Liver (tissue), 9 donors: Measurements from ENCODE around the gene ACSL4. TPM values are rescaled to one million over a fixed set of nuclear protein-coding genes. Genes with fewer than 3 reads are reported as not detected.

Experiments
- DNase-seq: peaks from one replicate; pipeline ENCODE4 v3.0.0-alpha.2; 2017; ENCODE audit warnings: low spot score
- H3K27ac ChIP-seq, 2 donors: one replicate each; pipeline ENCODE4 v1.7.0; 2013; ENCODE audit warnings: inconsistent platforms in 2 of 2, low read length in 2 of 2, control low read depth in 1 of 2, low read depth in 1 of 2, mild to moderate bottlenecking in 1 of 2
- H3K27me3 ChIP-seq, 4 donors: one replicate each; pipeline versions ENCODE4 v1.6.1 to v1.7.0; 2013; ENCODE audit warnings: low read length in 3 of 4, inconsistent platforms in 1 of 4, mild to moderate bottlenecking in 1 of 4, moderate library complexity in 1 of 4; ENCODE audit not compliant: control insufficient read depth in 4 of 4, insufficient read depth in 4 of 4
- H3K36me3 ChIP-seq, 4 donors: one replicate each; pipeline versions ENCODE4 v1.6.1 to v1.7.0; 2013; ENCODE audit warnings: low read length in 3 of 4, mild to moderate bottlenecking in 3 of 4, low read depth in 1 of 4, moderate library complexity in 1 of 4; ENCODE audit not compliant: control insufficient read depth in 4 of 4, insufficient read depth in 3 of 4
- H3K4me1 ChIP-seq, 4 donors: one replicate each; pipeline versions ENCODE4 v1.6.1 to v1.7.0; 2013; ENCODE audit warnings: low read length in 3 of 4, mild to moderate bottlenecking in 3 of 4, moderate library complexity in 1 of 4; ENCODE audit not compliant: control insufficient read depth in 4 of 4, insufficient read depth in 4 of 4
- H3K4me3 ChIP-seq, 3 donors: one replicate each; pipeline versions ENCODE4 v1.6.1 to v1.7.0; 2013; ENCODE audit warnings: low read length in 3 of 3, control low read depth in 1 of 3, low read depth in 1 of 3, mild to moderate bottlenecking in 1 of 3
- H3K9ac ChIP-seq, 2 donors: one replicate each; pipeline ENCODE4 v1.7.0; 2013; ENCODE audit warnings: low read length in 2 of 2, mild to moderate bottlenecking in 2 of 2, moderate library complexity in 2 of 2, control low read depth in 1 of 2, low read depth in 1 of 2
- H3K9me3 ChIP-seq, 4 donors: one replicate each; pipeline versions ENCODE4 v1.6.1 to v1.7.0; 2013; ENCODE audit warnings: low read length in 3 of 4; ENCODE audit not compliant: control insufficient read depth in 4 of 4
- EGR1 ChIP-seq, 2 donors: IDR thresholded peaks; 2 replicates each; pipeline ENCODE4 v1.6.1; 2016 to 2018; ENCODE audit warnings: antibody characterized with exemption in 2 of 2, low read depth in 2 of 2
- FOXA1 ChIP-seq: IDR thresholded peaks from 2 replicates; pipeline ENCODE4 v1.6.1; 2016; ENCODE audit warnings: antibody characterized with exemption
- GABPA ChIP-seq, 2 donors: IDR thresholded peaks in 1 of 2; conservative IDR thresholded peaks in 1 of 2; 2 replicates each; pipeline ENCODE4 v1.6.1; 2016; ENCODE audit warnings: antibody characterized with exemption in 2 of 2, mild to moderate bottlenecking in 1 of 2, moderate library complexity in 1 of 2
- HNF4A ChIP-seq, 2 donors: conservative IDR thresholded peaks; 2 replicates each; pipeline ENCODE4 v1.6.1; 2016; ENCODE audit warnings: antibody characterized with exemption in 2 of 2, mild to moderate bottlenecking in 2 of 2
- HNF4G ChIP-seq: IDR thresholded peaks from 2 replicates; pipeline ENCODE4 v1.6.1; 2016; ENCODE audit warnings: antibody characterized with exemption
- JUND ChIP-seq, 2 donors: IDR thresholded peaks; 2 replicates each; pipeline ENCODE4 v1.6.1; 2016; ENCODE audit warnings: antibody characterized with exemption in 2 of 2
- NR2F2 ChIP-seq: IDR thresholded peaks from 2 replicates; pipeline ENCODE4 v1.6.1; 2016; ENCODE audit warnings: antibody characterized with exemption
- RAD21 ChIP-seq, 2 donors: IDR thresholded peaks; 2 replicates each; pipeline ENCODE4 v1.6.1; 2016; ENCODE audit warnings: antibody characterized with exemption in 2 of 2, mild to moderate bottlenecking in 2 of 2
- SP1 ChIP-seq: IDR thresholded peaks from 2 replicates; pipeline ENCODE4 v1.6.1; 2018; ENCODE audit warnings: antibody characterized with exemption, mild to moderate bottlenecking
- TAF1 ChIP-seq: conservative IDR thresholded peaks from 2 replicates; pipeline ENCODE4 v1.6.1; 2016; ENCODE audit warnings: antibody characterized with exemption, mild to moderate bottlenecking
- WGBS: extraction: QIAGEN DNeasy Blood & Tissue Kit; methylation state at CpG from one replicate; pipeline ENCODE4 v1.1.7; 2013; 5-methylcytosine and 5-hydroxymethylcytosine counted together
- polyA plus RNA-seq, 2 donors: library from polyadenylated mRNA; stranded (reverse) in 1 of 2; unstranded in 1 of 2; fragments of 200-250 nt in 1 of 2; fragments of >200 nt in 1 of 2; fragmentation: Nextera tagmentation in 1 of 2; extraction: Ambion mirVana in 1 of 2; gene quantifications; one replicate each; pipeline versions ENCODE4 v1.2.1 to v1.2.3, GENCODE V29; 2013 to 2015
- total RNA-seq, 2 donors: library from RNA; depleted of rRNA; stranded (reverse); fragments of >200 nt; gene quantifications; one replicate each; pipeline ENCODE4 v1.2.3, GENCODE V29; 2014
- TF ChIP-seq, protein P1 (sequence below): fragments of 150-350 bp; IDR thresholded peaks from 2 replicates; pipeline ENCODE4 v1.5.1; 2017; ENCODE audit warnings: improper control_type of control experiment, low read depth, low read length; ENCODE audit not compliant: missing input control
- TF ChIP-seq, protein P2 (sequence below): IDR thresholded peaks from 2 replicates; pipeline ENCODE4 v1.6.1; 2016; ENCODE audit warnings: antibody characterized with exemption
- TF ChIP-seq, protein P3 (sequence below): IDR thresholded peaks from 2 replicates; pipeline ENCODE4 v1.6.1; 2016; ENCODE audit warnings: antibody characterized with exemption
- TF ChIP-seq, protein P4 (sequence below): IDR thresholded peaks from 2 replicates; pipeline ENCODE4 v1.6.1; 2016; ENCODE audit warnings: antibody characterized with exemption, mild to moderate bottlenecking
- TF ChIP-seq, protein P5 (sequence below): IDR thresholded peaks from 2 replicates; pipeline ENCODE4 v1.6.1; 2016; ENCODE audit warnings: antibody characterized with exemption
- donor health status: healthy.
- donor health status: healthy.
- donor health status: healthy.
- donor health status: healthy.
- donor health status: healthy.

The ACSL4 gene
- total and polyA plus RNA-seq, 4 donors, result 5.3 to 928 (median 20.0) TPM

DNA sequence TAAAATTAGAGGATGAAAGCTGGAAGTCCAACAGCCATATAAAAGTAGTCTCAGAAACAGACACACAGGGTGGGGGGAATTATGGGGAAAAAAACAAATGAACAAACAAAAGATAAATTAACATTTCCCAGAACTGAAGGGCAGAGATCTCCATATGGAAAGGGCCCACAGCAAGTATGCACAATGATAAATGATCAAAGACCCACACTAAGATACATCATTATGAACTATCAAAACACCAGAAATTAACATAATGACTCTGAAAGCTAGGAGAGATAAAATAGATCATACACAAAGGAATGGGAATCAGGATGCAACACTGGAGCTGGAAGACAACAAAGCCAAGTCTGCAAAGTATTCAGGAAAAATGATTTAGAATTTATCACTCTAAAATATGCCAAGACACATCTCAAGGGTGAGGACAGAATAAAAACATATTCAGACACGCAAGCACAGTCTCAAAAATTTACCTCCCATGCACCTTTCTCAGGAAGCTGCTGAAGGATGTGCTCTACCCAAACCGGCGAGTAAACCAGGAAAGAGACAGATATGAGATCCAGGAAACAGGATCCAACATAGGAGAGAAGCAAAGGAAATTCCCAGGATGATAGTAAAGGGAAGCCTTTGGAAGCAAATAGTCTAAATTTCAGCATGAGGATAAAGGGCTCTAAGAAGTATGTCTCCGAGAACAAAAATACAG, 77.4 kb downstream of the ACSL4 start:
- no peaks in the 10 kb centered on the region for H3K4me1 ChIP-seq
- no peak for TF ChIP-seq TAF1
- TF ChIP-seq HNF4G, result no peak
- no peak for TF ChIP-seq JUND (IDR thresholded peaks at IDR 0.05)
- no peak for TF ChIP-seq RAD21 (IDR thresholded peaks at IDR 0.05)
- TF ChIP-seq NR2F2, result no peak
- TF ChIP-seq SP1, result no peak
- TF ChIP-seq, protein P1, sequence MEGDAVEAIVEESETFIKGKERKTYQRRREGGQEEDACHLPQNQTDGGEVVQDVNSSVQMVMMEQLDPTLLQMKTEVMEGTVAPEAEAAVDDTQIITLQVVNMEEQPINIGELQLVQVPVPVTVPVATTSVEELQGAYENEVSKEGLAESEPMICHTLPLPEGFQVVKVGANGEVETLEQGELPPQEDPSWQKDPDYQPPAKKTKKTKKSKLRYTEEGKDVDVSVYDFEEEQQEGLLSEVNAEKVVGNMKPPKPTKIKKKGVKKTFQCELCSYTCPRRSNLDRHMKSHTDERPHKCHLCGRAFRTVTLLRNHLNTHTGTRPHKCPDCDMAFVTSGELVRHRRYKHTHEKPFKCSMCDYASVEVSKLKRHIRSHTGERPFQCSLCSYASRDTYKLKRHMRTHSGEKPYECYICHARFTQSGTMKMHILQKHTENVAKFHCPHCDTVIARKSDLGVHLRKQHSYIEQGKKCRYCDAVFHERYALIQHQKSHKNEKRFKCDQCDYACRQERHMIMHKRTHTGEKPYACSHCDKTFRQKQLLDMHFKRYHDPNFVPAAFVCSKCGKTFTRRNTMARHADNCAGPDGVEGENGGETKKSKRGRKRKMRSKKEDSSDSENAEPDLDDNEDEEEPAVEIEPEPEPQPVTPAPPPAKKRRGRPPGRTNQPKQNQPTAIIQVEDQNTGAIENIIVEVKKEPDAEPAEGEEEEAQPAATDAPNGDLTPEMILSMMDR, result no peak
- TF ChIP-seq FOXA1, result no peak
- TF ChIP-seq EGR1 (IDR thresholded peaks at IDR 0.05; ENCODE audit: low read depth in 2 of 2), result no peak
- TF ChIP-seq HNF4A (conservative IDR thresholded peaks at IDR 0.05), result no peak
- TF ChIP-seq, protein P2, sequence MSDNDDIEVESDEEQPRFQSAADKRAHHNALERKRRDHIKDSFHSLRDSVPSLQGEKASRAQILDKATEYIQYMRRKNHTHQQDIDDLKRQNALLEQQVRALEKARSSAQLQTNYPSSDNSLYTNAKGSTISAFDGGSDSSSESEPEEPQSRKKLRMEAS, result no peak
- TF ChIP-seq, protein P3, sequence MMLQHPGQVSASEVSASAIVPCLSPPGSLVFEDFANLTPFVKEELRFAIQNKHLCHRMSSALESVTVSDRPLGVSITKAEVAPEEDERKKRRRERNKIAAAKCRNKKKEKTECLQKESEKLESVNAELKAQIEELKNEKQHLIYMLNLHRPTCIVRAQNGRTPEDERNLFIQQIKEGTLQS, result no peak
- TF ChIP-seq, protein P4, sequence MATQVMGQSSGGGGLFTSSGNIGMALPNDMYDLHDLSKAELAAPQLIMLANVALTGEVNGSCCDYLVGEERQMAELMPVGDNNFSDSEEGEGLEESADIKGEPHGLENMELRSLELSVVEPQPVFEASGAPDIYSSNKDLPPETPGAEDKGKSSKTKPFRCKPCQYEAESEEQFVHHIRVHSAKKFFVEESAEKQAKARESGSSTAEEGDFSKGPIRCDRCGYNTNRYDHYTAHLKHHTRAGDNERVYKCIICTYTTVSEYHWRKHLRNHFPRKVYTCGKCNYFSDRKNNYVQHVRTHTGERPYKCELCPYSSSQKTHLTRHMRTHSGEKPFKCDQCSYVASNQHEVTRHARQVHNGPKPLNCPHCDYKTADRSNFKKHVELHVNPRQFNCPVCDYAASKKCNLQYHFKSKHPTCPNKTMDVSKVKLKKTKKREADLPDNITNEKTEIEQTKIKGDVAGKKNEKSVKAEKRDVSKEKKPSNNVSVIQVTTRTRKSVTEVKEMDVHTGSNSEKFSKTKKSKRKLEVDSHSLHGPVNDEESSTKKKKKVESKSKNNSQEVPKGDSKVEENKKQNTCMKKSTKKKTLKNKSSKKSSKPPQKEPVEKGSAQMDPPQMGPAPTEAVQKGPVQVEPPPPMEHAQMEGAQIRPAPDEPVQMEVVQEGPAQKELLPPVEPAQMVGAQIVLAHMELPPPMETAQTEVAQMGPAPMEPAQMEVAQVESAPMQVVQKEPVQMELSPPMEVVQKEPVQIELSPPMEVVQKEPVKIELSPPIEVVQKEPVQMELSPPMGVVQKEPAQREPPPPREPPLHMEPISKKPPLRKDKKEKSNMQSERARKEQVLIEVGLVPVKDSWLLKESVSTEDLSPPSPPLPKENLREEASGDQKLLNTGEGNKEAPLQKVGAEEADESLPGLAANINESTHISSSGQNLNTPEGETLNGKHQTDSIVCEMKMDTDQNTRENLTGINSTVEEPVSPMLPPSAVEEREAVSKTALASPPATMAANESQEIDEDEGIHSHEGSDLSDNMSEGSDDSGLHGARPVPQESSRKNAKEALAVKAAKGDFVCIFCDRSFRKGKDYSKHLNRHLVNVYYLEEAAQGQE, result no peak
- TF ChIP-seq GABPA (IDR thresholded peaks at IDR 0.05 in 1 of 2, conservative IDR thresholded peaks at IDR 0.05 in 1 of 2), result no peak
- TF ChIP-seq, protein P5, sequence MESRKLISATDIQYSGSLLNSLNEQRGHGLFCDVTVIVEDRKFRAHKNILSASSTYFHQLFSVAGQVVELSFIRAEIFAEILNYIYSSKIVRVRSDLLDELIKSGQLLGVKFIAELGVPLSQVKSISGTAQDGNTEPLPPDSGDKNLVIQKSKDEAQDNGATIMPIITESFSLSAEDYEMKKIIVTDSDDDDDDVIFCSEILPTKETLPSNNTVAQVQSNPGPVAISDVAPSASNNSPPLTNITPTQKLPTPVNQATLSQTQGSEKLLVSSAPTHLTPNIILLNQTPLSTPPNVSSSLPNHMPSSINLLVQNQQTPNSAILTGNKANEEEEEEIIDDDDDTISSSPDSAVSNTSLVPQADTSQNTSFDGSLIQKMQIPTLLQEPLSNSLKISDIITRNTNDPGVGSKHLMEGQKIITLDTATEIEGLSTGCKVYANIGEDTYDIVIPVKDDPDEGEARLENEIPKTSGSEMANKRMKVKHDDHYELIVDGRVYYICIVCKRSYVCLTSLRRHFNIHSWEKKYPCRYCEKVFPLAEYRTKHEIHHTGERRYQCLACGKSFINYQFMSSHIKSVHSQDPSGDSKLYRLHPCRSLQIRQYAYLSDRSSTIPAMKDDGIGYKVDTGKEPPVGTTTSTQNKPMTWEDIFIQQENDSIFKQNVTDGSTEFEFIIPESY, result no peak
- no peak overlapping the region for H3K27ac ChIP-seq
- DNase-seq, result no peak
- H3K9me3 ChIP-seq, result no peaks in the 10 kb centered on the region
- WGBS, result 83% methylated on average over 4 of the region's 4 CpGs
- H3K36me3 ChIP-seq, result no peaks in the 10 kb centered on the region
- H3K27me3 ChIP-seq, result peaks cover 0 to 2% (median 0%) of the 10 kb centered on the region in 4 donors
- no peak overlapping the region for H3K4me3 ChIP-seq
- H3K9ac ChIP-seq, result no peak overlapping the region
